ENCODE measurements around the gene ELAVL2.
"Not testable (repeated sequence)": the region's sequence is repeated elsewhere in the genome, so short reads cannot be mapped to it uniquely, and the experiment has no call there.

The ELAVL2 gene

GRCh38 chr9:23769307-23769935, 56.6 kb downstream of the ELAVL2 start:
- no peak for DNase-seq

GRCh38 chr9:23768861-23769260, 57.2 kb downstream of the ELAVL2 start:
- DNase-seq, result no peak

GRCh38 chr9:23766613-23767012, 59.4 kb downstream of the ELAVL2 start:
- DNase-seq, result no peak

DNA sequence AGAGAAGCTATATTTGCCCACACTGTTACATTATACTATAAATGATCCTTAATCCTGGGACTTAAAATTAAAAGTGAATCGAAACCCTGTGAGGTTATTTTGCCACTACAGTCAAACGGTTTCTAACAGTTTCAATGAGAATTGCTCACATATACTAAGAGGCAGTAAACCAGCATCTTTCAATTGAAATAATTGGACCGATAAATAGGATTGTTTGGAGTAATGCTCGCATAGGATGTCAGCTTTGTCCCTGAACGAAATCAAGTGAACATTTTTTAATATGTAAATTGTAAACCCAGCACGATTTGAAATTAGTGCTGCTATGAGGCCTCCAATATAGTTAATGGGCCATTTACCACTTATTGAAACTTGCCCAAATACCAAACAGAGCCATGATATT, 60.5 kb downstream of the ELAVL2 start:
- no peak for DNase-seq

- no peak for DNase-seq
Observed at GRCh38 chr9:23764219-23764618, 61.8 kb downstream of the ELAVL2 start.

GRCh38 chr9:23754551-23754950, 71.5 kb downstream of the ELAVL2 start:
- no peak for DNase-seq

- DNase-seq, result no peak
Observed at GRCh38 chr9:23752859-23753258, 73.2 kb downstream of the ELAVL2 start.

DNA sequence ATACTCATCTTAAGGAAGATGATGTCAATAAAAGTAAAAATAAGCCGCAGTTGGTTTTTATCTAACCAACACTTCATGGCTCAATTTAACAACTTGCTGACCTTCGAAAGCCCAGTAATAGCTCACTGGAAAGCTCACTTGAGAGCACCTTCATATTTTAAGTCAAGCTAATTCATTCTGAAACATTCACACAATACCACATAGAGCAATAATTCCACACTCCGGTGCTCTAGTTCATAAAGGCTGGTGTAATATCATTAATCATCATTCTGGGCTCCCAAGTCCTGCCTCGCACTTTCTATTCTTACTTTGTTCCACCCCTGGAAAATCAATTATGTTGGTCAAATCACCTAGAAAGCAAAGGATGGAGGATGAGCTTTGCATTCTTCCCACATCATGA, 74.4 kb downstream of the ELAVL2 start:
- no peak for DNase-seq

- no peak for DNase-seq
Observed at GRCh38 chr9:23750808-23751207, 75.2 kb downstream of the ELAVL2 start.

DNA sequence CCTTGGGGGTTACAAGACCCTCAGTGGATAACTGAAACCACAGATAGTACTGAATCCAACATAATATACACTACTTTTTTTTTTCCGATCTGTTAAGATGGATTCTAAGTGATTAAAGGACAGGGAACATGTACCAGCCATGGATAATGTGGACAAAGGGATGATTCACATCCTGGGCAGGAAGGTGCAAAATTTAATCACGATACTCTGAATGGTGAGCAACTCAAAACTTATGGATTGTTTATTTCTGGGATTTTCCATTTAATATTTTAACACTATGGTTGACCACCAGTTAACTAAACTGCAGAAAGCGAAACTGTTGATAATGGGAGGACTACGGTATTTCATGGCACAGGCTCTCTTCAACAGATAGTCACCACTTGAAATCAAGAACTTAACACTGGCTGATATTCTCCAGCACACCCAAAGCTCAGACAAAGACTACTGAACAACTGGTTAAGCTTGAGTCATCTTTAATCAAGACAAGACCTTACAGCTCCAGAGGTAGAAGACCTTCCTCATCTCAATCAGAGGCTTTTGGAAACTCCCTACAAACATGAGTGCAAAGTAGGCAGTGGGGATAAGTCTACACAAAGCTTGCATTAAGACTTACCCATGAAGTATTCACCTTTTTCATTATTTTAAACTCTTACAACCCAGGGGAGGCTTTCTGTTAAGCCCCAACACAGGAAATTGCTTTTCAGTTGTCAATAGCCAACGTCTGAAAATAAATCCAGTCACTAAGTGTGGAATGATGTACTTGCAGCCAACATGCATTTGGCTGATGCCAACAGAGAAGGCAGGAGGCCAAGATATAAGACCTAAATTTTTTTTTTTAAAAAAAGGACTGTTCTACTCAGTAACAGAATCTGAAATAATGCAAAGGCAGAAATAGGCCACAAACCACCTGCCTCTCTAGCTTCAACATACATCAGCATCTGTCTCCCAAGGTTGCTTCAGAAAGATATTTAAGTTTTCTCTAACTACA, 78.7 kb downstream of the ELAVL2 start:
- no peak for DNase-seq

- DNase-seq, result no peak
Observed at GRCh38 chr9:23746317-23746716, 79.7 kb downstream of the ELAVL2 start.

DNA sequence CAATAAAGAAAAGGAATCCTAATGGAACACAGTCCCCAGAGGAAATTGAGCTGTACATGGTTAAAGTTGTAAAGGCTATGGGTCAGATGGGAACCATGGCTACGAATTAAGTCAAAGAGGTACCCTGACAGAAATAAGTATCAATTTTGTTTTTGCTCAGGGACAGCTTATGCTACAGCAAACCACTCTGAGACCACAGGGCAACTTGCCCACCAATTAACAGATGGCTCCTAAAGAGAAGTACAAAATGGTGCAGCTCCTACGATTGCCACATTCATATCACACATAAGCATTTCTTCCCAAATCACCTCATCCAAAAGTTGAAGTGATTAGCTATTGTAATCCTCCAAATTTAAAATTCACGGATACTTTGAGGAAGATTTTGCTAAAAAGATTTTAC, 83.0 kb downstream of the ELAVL2 start:
- no peak for DNase-seq

- no peak for DNase-seq
Observed at GRCh38 chr9:23741351-23741750, 84.7 kb downstream of the ELAVL2 start.

DNA sequence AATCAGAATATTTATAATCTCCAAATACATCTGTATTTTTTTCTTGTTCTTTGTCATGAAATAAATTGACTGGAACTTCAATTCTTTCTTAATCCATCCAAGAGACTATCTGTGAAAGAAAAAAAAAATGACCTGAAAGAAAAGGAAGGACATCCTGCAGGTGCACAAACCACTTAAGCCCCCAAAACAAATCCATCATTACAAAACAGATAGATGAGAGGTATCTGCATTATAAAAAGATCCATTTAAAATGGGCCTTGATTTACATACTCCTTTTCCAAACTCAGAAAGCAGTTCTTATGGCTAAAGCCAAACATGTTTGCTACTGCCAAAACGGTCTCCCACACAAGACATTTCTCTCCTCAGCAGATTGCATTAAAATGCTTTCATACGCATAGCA, 85.5 kb downstream of the ELAVL2 start:
- DNase-seq, result no peak

DNA sequence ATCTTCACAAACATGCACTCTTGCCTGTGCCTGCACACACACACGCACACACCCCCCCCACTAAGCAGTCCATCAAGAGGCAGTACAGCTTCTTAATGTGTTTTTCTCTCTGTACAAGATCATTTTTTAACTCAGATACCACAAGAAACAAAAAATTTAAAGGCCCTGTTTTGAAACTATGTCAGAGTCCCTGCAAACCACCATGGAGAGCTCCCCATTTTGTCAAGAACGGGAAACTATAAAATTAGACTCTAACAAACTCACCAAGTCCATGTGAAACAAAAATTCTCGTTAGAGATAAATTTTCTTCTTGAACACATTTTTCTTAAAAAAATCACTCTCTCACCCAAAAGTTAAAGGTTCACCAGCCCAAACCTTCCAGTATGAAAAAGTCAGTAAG, 86.3 kb downstream of the ELAVL2 start:
- no peak for DNase-seq

DNA sequence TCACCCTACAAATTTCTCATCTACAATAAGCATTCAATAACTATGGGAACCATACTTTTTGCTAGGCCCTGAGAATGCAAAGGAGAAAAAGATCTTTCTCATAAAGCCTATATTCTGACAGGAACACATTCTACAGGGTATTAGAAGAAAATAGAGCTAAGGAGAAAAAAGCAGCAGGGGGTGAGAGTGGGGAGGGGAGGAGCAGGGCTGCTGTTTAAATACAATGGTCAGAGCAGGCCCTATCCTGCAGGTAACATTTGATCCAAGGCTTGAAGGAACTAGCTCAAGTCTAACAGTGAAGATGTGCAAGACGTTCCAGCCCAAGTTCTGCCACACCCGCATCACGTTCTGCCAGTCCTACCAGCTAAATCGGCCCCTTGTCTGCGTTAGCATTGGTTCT, 89.7 kb downstream of the ELAVL2 start:
- DNase-seq, result no peak

DNA sequence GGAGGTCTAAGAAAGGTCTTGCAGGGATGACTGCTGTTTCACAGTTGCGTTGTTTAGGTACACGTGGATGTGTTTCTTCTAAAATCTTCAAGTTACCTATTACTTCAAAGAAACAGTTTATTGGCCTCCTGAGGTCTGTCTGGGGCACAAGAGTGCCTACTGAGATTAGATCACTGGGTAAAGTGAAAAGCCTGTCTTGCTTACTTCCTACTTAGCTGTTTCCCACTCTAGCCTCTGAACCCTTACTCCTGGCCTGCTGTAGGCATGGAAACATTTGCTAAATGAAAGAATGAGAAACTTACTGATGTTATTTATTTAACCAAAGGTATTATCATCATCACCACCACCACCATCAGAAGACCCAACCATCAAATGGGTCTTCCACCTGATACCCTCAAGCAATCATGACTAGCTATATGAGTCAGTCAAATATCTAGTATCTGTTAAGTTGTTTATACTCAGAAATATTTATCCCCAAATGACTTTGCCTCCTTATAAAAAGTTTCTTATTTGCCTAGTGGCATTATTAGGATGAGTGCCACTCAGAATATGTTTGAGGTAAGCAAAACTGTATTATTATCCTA, 92.5 kb downstream of the ELAVL2 start:
- no peak for DNase-seq

DNA sequence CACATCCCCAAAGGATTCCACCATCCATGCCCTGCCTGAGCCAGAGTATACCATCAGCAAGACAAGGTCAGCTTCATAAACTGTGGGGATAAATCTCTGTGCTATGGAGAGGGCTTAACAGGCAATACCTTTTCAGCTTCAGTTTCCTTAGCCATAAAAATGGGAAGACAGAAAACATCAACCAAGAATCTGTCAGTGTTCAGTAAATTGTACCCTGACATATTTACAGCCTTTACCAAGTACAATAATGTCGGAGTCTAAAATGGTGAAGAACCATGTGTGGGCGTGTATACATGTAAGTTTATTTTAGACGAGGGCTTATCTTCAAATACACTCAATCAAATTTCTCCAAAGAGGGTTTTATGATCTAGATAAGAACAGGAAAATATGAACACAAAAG, 94.7 kb downstream of the ELAVL2 start:
- no peak for DNase-seq

DNA sequence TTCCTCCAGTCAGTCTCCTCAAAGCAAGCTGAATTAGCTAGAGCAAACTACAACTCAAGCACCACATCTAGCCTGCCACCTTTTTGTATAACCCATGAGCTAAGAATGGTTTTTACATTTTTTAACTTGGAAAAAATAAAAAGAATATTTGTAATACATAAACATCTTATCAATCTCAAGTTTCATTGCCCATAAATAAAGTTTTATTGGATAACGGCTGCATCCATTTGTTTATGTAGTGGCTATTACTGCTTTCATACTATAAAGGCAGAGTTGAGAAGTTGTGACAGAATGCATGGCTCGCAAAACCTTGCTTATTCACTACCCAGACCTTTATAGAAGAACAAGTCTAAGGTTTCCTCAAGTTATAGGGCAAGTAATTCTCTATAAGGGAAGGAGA, 95.7 kb downstream of the ELAVL2 start:
- no peak for DNase-seq

DNA sequence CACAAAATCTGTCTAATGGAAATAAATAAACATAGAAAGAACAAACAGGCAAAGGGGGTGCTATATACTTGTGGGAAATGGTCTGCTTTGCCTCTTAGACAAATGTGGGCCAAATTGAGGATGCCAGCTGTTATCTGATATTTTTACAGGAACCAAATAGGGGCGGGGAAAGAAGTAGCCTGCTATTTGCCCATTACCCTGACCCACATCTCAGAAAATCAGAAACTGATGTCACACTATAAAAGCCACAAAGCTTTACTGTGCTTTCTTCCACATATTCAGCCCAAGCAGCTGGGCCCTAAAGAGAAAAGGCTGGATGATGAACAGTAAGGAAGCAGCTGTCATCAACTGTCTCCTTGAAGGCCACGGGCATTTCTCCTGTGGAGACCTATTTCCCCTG, 97.3 kb downstream of the ELAVL2 start:
- no peak for DNase-seq

DNA sequence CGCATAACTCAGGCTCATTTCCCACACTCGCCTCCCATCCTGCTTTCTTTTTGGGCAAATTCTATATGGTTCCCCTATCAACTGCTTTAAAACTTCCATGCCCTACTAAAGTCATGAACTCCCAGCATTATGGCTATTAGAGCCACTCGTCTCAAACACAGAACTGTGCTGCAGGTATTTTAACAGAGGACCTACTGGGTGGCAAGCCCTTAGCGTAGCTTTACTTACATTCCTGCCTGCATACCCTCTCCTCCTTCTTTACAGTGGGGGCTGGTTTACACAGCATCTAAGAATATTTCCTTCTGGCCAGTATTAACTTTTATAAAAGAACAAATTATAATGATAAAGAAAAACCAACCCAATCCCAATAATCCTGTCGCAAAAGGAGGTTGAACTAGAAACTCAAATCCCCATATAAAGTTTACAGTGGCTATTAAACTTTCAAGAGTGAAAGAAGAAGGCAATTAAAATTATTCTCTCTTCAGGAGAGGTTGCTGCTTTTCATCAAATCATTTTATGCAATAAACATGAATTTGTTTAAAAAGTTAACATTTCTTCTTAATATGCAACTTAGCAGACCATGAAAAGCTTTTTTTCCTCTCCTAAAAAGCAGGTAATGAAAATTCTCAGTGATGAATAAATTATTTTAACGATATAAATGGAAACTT, 100.6 kb downstream of the ELAVL2 start:
- DNase-seq, result no peak

- DNase-seq, result no peak
Observed at GRCh38 chr9:23723672-23724071, 102.4 kb downstream of the ELAVL2 start.

GRCh38 chr9:23723048-23723447, 103.0 kb downstream of the ELAVL2 start:
- DNase-seq, result not testable (repeated sequence)

Data from NCI-H1417 (cell line).